Large intestine (tissue), 12 donors: ENCODE results near the gene WIPF1. TPM values are rescaled to one million over a fixed set of nuclear protein-coding genes. Genes with fewer than 3 reads are reported as not detected.
A peak's percentile ranks its signal among the peaks of the same experiment; 100 is the strongest.

Source experiments
- DNase-seq, 2 donors: peaks; one replicate each; pipeline versions ENCODE4 v3.0.0 to v3.0.0-alpha.2; 2013
- H3K27ac ChIP-seq: one replicate; pipeline ENCODE4 v1.5.1; 2013; ENCODE audit warnings: low read length
- H3K27me3 ChIP-seq: 2 replicates; pipeline ENCODE4 v1.6.1; 2013; ENCODE audit warnings: low read length; ENCODE audit not compliant: control insufficient read depth, insufficient read depth
- H3K36me3 ChIP-seq: 2 replicates; pipeline ENCODE4 v1.6.1; 2013; ENCODE audit warnings: low read length; ENCODE audit not compliant: control insufficient read depth, insufficient read depth
- H3K4me1 ChIP-seq: one replicate; pipeline ENCODE4 v1.6.1; 2013; ENCODE audit warnings: low read length; ENCODE audit not compliant: control insufficient read depth, insufficient read depth
- H3K4me3 ChIP-seq: one replicate; pipeline ENCODE4 v1.5.1; 2013; ENCODE audit warnings: low read length
- H3K9me3 ChIP-seq: one replicate; pipeline ENCODE4 v1.6.1; 2013; ENCODE audit warnings: mild to moderate bottlenecking, low read depth, low read length, moderate library complexity; ENCODE audit not compliant: control insufficient read depth
- WGBS: methylation state at CpG from one replicate; pipeline ENCODE4 v1.1.5; 2013; ENCODE audit warnings: low lambda C conversion rate; ENCODE audit not compliant: insufficient coverage; 5-methylcytosine and 5-hydroxymethylcytosine counted together
- long read RNA-seq, 11 donors: transcript quantifications; one replicate each; lab custom pipeline, GENCODE V29; 2026
- polyA plus RNA-seq: library from polyadenylated mRNA; unstranded; fragments of 120-200 nt; gene quantifications from one replicate; pipeline ENCODE4 v1.2.1, GENCODE V29; 2013

WIPF1 gene
- 56.2 TPM for polyA plus RNA-seq
- long read RNA-seq, donor 1, partial matches to known transcripts: 0 of 5 reads
- long read RNA-seq, donor 1, other reads (novel, unspliced or antisense): 0 of 5 reads
- long read RNA-seq, donor 2, partial matches to known transcripts: 0 of 5 reads
- long read RNA-seq, donor 2, other reads (novel, unspliced or antisense): 0 of 5 reads
- long read RNA-seq, donor 3: 0 reads
- long read RNA-seq, donor 4, partial matches to known transcripts: 0 of 1 reads
- long read RNA-seq, donor 4, other reads (novel, unspliced or antisense): 0 of 1 reads
- long read RNA-seq, donor 5, full-length matches to known transcripts: 3 of 12 reads
- long read RNA-seq, donor 5, partial matches to known transcripts: 9 of 12 reads
- long read RNA-seq, donor 5, other reads (novel, unspliced or antisense): 0 of 12 reads
- long read RNA-seq, donor 6, transcript WIPF1-205 (5 exons, 1,772 nt): major isoform, 9 of 20 reads
- long read RNA-seq, donor 6, partial matches to known transcripts: 7 of 20 reads
- long read RNA-seq, donor 6, other reads (novel, unspliced or antisense): 0 of 20 reads
- long read RNA-seq, donor 7, partial matches to known transcripts: 0 of 2 reads
- long read RNA-seq, donor 7, other reads (novel, unspliced or antisense): 0 of 2 reads
- long read RNA-seq, donor 8, partial matches to known transcripts: 8 of 12 reads
- long read RNA-seq, donor 8, other reads (novel, unspliced or antisense): 0 of 12 reads
- long read RNA-seq, donor 9, partial matches to known transcripts: 0 of 8 reads
- long read RNA-seq, donor 9, other reads (novel, unspliced or antisense): 0 of 8 reads
- long read RNA-seq, donor 10, transcript WIPF1-205 (5 exons, 1,772 nt): major isoform, 6 of 21 reads
- long read RNA-seq, donor 10, transcript WIPF1-215 (3 exons, 553 nt): major isoform, 6 of 21 reads
- long read RNA-seq, donor 10, partial matches to known transcripts: 8 of 21 reads
- long read RNA-seq, donor 10, other reads (novel, unspliced or antisense): 0 of 21 reads
- long read RNA-seq, donor 11, partial matches to known transcripts: 0 of 3 reads
- long read RNA-seq, donor 11, other reads (novel, unspliced or antisense): 0 of 3 reads

DNA sequence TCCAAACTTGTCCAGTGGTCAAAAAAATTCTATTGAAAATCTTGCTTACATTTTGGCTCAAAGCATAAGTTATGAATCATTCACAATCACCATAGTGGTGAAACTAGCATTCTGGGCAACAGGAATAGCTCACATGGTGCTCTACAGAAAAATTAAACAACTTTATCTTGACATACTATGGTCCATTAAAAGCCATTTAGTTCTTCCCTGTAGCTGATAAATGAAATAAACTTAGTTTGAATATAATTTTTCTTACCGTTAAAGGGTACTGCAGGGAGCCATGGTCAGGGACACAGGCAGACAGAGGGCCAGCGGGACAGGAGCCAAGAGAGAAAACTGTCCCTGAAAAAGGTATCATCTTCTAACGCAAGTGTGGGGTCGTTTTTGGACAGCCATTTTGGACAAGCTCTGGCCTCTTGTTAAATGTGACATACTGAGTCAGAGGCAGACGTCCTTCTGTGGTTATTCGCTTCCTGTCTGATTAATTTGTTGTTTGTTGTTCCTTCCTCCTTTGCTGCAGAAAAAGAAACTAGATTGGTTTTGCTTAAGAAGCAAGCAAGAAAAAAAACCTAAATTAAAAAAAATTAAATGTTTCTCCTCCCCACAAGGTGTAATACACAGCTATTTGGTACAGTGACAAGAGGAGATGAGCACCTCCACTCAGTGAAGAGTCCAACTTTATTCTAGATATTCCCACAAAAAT lies at the start of gene WIPF1:
Gene WIPF1 (minus strand): TSS at position 460 of the 703 bp plus-strand sequence. CDS start 12,231 bp downstream, outside the sequence.
- Histone ChIP-seq H3K9me3 (no peaks in the 10 kb centered on the region), H3K27me3 (no peaks in the 10 kb centered on the region), H3K4me1 (no peaks in the 10 kb centered on the region), H3K27ac (peak within 1 kb of the TSS; percentile 16), H3K4me3 (peak within 1 kb of the TSS; percentile 3), H3K36me3 (no peaks in the 10 kb centered on the region)
- no peak for DNase-seq
- 82% methylated on average over 3 of the region's 6 CpGs for WGBS

DNA sequence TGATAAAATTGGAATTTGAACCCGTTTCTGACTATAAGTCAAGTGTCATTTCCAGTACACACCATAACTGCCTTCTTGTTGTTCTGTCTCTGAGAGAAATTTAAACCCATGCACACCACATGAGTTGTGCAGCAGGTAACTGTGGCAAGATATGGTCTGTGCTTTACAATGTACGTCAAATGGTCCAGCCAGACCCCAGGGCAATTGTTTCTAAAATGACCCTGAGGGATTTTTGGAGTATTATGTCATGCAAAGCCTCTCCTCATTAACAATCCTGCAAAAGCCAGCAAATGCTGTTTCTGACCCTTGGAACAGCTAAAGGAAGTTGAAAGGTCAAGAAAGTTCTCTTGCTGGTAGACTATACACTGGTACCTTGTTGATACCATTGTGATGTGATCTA lies 47.7 kb upstream of the WIPF1 start:
- Histone ChIP-seq H3K4me1 (peaks cover 5% of the 10 kb centered on the region), H3K9me3 (peaks cover 5% of the 10 kb centered on the region), H3K27me3 (no peaks in the 10 kb centered on the region), H3K27ac (peak overlapping the region; percentile 30), H3K36me3 (no peaks in the 10 kb centered on the region), H3K4me3 (no peak overlapping the region)
- peak in 1 of 2 donors; percentile 63 for DNase-seq
- 29% methylated on average over 1 of the region's 2 CpGs for WGBS

DNA sequence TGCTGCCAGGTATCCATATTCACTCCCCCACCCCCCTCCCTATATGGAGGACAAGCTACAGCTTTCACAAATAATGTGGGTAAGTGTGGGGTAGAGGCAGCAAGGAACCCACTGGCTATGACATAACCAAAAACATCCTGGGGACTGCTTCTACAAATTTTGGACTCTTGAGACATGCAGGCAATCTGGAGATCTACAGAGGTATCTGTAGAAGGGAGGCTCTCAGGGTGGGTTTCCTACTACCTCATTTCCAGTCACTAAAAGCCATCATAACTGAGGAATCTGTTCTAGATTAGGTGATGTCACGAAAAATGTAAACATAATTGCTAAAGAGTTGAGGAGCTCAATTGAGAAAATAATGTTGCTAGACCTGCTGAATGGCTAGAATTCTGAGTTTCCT lies 46.8 kb upstream of the WIPF1 start:
- no peaks in the 10 kb centered on the region for H3K36me3 ChIP-seq
- peaks cover 5% of the 10 kb centered on the region for H3K4me1 ChIP-seq
- no CpG with 5 or more reads among the region's 1 CpG for WGBS
- DNase-seq: no peak
- peaks cover under 1% of the 10 kb centered on the region for H3K9me3 ChIP-seq
- no peak overlapping the region for H3K4me3 ChIP-seq
- H3K27me3 ChIP-seq: no peaks in the 10 kb centered on the region
- H3K27ac ChIP-seq: no peak overlapping the region

- Histone ChIP-seq H3K9me3 (no peaks in the 10 kb centered on the region), H3K4me3 (no peak overlapping the region), H3K36me3 (no peaks in the 10 kb centered on the region), H3K27ac (no peak overlapping the region), H3K27me3 (no peaks in the 10 kb centered on the region), H3K4me1 (peaks cover 5% of the 10 kb centered on the region)
- WGBS: 100% methylated on average over 1 of the region's 6 CpGs
- no peak for DNase-seq
Measured at GRCh38 chr2:174643356-174643755, 45.8 kb upstream of the WIPF1 start.

- Histone ChIP-seq H3K27me3 (no peaks in the 10 kb centered on the region), H3K27ac (peak overlapping the region; percentile 5), H3K36me3 (no peaks in the 10 kb centered on the region), H3K9me3 (no peaks in the 10 kb centered on the region), H3K4me1 (peaks cover 5% of the 10 kb centered on the region), H3K4me3 (no peak overlapping the region)
- WGBS: no CpG with 5 or more reads among the region's 1 CpG
- peak; percentile 39 to 57 for DNase-seq
Measured at GRCh38 chr2:174641168-174641567, 43.6 kb upstream of the WIPF1 start.

GRCh38 chr2:174636987-174637386 lies 39.4 kb upstream of the WIPF1 start:
- H3K27ac ChIP-seq: no peak overlapping the region
- no peak for DNase-seq
- WGBS: 100% methylated on average over 1 of the region's 1 CpG

GRCh38 chr2:174635776-174636404 lies 38.3 kb upstream of the WIPF1 start:
- no peak overlapping the region for H3K27ac ChIP-seq
- 50% methylated on average over 1 of the region's 3 CpGs for WGBS
- H3K27me3 ChIP-seq: no peaks in the 10 kb centered on the region
- H3K4me3 ChIP-seq: no peak overlapping the region
- no peaks in the 10 kb centered on the region for H3K36me3 ChIP-seq
- DNase-seq: no peak
- H3K4me1 ChIP-seq: peaks cover 12% of the 10 kb centered on the region
- H3K9me3 ChIP-seq: no peaks in the 10 kb centered on the region

More at GRCh38 chr2:174636987-174637386, 39.4 kb upstream of the WIPF1 start:
- Histone ChIP-seq H3K4me3 (no peak overlapping the region), H3K4me1 (peaks cover 12% of the 10 kb centered on the region), H3K9me3 (no peaks in the 10 kb centered on the region), H3K27me3 (no peaks in the 10 kb centered on the region), H3K36me3 (no peaks in the 10 kb centered on the region)

- no peak overlapping the region for H3K4me3 ChIP-seq
Measured at GRCh38 chr2:174635015-174635593, 37.5 kb upstream of the WIPF1 start.

More at GRCh38 chr2:174635015-174635593, 37.5 kb upstream of the WIPF1 start:
- Histone ChIP-seq H3K27me3 (no peaks in the 10 kb centered on the region), H3K36me3 (no peaks in the 10 kb centered on the region), H3K9me3 (no peaks in the 10 kb centered on the region), H3K27ac (peak overlapping the region; percentile 50), H3K4me1 (peaks cover 12% of the 10 kb centered on the region)
- WGBS: no CpG with 5 or more reads among the region's 3 CpGs
- DNase-seq: no peak
